MM.1S (cell line): ENCODE results near the gene SKIDA1.

Source experiments
- DNase-seq: peaks from one replicate; pipeline ENCODE4 v3.0.0-alpha.2; 2015
- H2AFZ ChIP-seq: fragments of 300-600 bp; sonication (generic); 2 replicates; pipeline ENCODE4 v1.6.0; 2016; ENCODE audit warnings: antibody characterized with exemption, low read length
- H3F3A ChIP-seq: fragments of 300-600 bp; sonication (generic); 2 replicates; pipeline ENCODE4 v1.6.1; 2016; ENCODE audit warnings: mild to moderate bottlenecking, antibody characterized with exemption, low read length, moderate library complexity, mixed read lengths; ENCODE audit not compliant: insufficient read depth
- H3K27ac ChIP-seq: fragments of 300-600 bp; sonication (generic); 2 replicates; pipeline ENCODE4 v1.5.1; 2016; ENCODE audit warnings: mild to moderate bottlenecking, low read length
- H3K27me3 ChIP-seq: fragments of 300-600 bp; sonication (generic); replicated peaks from 2 replicates; pipeline ENCODE4 v1.6.0; 2016; ENCODE audit warnings: low read length; ENCODE audit not compliant: insufficient read depth
- H3K36me3 ChIP-seq: fragments of 300-600 bp; sonication (generic); replicated peaks from 2 replicates; pipeline ENCODE4 v1.6.1; 2016; ENCODE audit warnings: mild to moderate bottlenecking, low read length, mixed read lengths; ENCODE audit not compliant: insufficient read depth
- H3K4me1 ChIP-seq: fragments of 300-600 bp; sonication (generic); 2 replicates; pipeline ENCODE4 v1.6.1; 2016; ENCODE audit warnings: low read length, mixed read lengths
- H3K4me2 ChIP-seq: fragments of 300-600 bp; sonication (generic); 2 replicates; pipeline ENCODE4 v1.6.0; 2016; ENCODE audit warnings: low read depth, low read length
- H3K4me3 ChIP-seq: fragments of 300-600 bp; sonication (generic); 2 replicates; pipeline ENCODE4 v1.5.1; 2016; ENCODE audit warnings: low read length, mixed read lengths
- H3K79me2 ChIP-seq: fragments of 300-600 bp; sonication (generic); 2 replicates; pipeline ENCODE4 v1.6.1; 2016; ENCODE audit warnings: mixed run types, low read length, mixed read lengths
- H3K9ac ChIP-seq: fragments of 300-600 bp; sonication (generic); 2 replicates; pipeline ENCODE4 v1.6.1; 2016; ENCODE audit warnings: low read length, mixed read lengths
- H3K9me2 ChIP-seq: fragments of 300-600 bp; sonication (generic); replicated peaks from 2 replicates; pipeline ENCODE4 v1.6.1; 2016; ENCODE audit warnings: mild to moderate bottlenecking, low read length, mixed read lengths; ENCODE audit not compliant: insufficient read depth
- H3K9me3 ChIP-seq: fragments of 300-600 bp; sonication (generic); replicated peaks from 2 replicates; pipeline ENCODE4 v1.6.1; 2016; ENCODE audit warnings: mild to moderate bottlenecking, low read length, mixed read lengths; ENCODE audit not compliant: insufficient read depth
- H4K20me1 ChIP-seq: fragments of 300-600 bp; sonication (generic); 2 replicates; pipeline ENCODE4 v1.6.1; 2016; ENCODE audit warnings: mild to moderate bottlenecking, low read length, moderate library complexity, mixed read lengths; ENCODE audit not compliant: insufficient read depth
- CTCF ChIP-seq: fragments of 300-600 bp; sonication (generic); IDR thresholded peaks from 2 replicates; pipeline ENCODE4 v1.5.1; 2016; ENCODE audit warnings: antibody characterized with exemption, low read length, mixed read lengths
- EZH2 ChIP-seq: fragments of 300-600 bp; sonication (generic); optimal IDR thresholded peaks from 2 replicates; pipeline ENCODE3; 2017; ENCODE audit warnings: low read depth, mild to moderate bottlenecking, antibody characterized with exemption, low read length, mixed read lengths
- EZH2phosphoT487 ChIP-seq: fragments of 300-600 bp; sonication (generic); IDR thresholded peaks from 2 replicates; pipeline ENCODE4 v1.6.1; 2018; ENCODE audit warnings: antibody characterized with exemption, low read length

Gene SKIDA1

GRCh38 chr10:21523557-21524008, 1.9 kb downstream of the SKIDA1 start:
- H3K27ac ChIP-seq = no peak overlapping the region
- no peaks in the 10 kb centered on the region for H3K36me3 ChIP-seq
- H3K4me1 ChIP-seq = peaks cover 11% of the 10 kb centered on the region; the same call in 1 of the 2 replicates
- no peak overlapping the region for H3K9ac ChIP-seq
- no peaks in the 10 kb centered on the region for H3K9me3 ChIP-seq
- TF ChIP-seq CTCF = no peak
- no peak for TF ChIP-seq EZH2
- no peak for TF ChIP-seq EZH2phosphoT487
- peaks cover 16% of the 10 kb centered on the region for H3K27me3 ChIP-seq
- no peaks in the 10 kb centered on the region for H3K9me2 ChIP-seq
- H3K4me2 ChIP-seq = no peak overlapping the region
- H3K4me3 ChIP-seq = no peak overlapping the region
- H2AFZ ChIP-seq = no peak overlapping the region
- no peaks in the 10 kb centered on the region for H3K79me2 ChIP-seq
- H4K20me1 ChIP-seq = no peaks in the 10 kb centered on the region
- H3F3A ChIP-seq = peaks cover 29% of the 10 kb centered on the region
- DNase-seq = no peak

DNA sequence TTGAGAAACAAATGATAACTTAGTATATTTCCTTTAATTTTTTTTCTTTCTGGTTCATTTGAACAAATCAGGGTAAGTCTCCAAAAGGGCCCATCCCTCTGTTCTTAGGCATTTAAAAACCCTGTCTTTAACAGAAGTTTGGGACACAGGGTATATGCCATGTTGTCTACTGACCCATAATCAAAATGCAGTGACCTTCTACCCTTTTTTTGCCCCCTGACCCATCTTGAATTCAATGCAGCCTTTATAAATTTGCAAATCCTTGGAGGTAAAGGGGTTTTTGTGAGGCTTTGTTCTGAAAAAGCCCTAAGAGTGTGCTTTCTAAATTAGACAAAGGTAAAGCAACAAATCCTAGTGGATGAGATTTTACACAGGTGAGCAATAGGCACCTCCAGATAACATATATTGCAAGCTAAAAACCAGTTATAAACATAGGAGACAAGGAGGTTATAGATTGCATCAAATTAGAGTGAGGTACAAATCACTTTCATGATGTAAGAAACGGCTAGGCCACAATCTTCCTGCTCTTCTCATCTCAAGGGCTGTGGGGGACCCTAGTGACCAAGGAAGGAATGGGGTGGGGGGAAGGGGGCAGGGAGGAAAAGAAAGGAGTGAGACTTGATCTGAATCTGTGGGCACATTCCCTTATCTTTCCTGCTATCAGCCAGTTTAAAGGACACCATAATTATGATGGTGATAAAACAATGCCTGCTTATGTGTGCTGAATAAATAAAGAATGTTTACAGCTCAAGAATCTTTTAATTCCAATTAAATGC, 2.7 kb downstream of the SKIDA1 start:
- Histone ChIP-seq H3K4me1 (peaks cover 6% of the 10 kb centered on the region; the same call in 1 of the 2 replicates), H3K9me3 (no peaks in the 10 kb centered on the region), H3F3A (peaks cover 24% of the 10 kb centered on the region), H3K27ac (no peak overlapping the region), H3K4me3 (no peak overlapping the region), H2AFZ (no peak overlapping the region), H3K79me2 (no peaks in the 10 kb centered on the region), H3K9me2 (no peaks in the 10 kb centered on the region), H3K36me3 (no peaks in the 10 kb centered on the region), H4K20me1 (no peaks in the 10 kb centered on the region), H3K4me2 (no peak overlapping the region), H3K27me3 (peaks cover 10% of the 10 kb centered on the region), H3K9ac (no peak overlapping the region)
- no peak for DNase-seq
- no peak for TF ChIP-seq CTCF
- TF ChIP-seq EZH2 = no peak
- no peak for TF ChIP-seq EZH2phosphoT487

- Histone ChIP-seq H3K27ac (no peak overlapping the region), H3K9me2 (no peaks in the 10 kb centered on the region), H3K9me3 (no peaks in the 10 kb centered on the region), H2AFZ (no peak overlapping the region), H3F3A (peaks cover 22% of the 10 kb centered on the region), H3K9ac (no peak overlapping the region), H3K4me1 (0 out of 2 replicates have a peak, but pooled peaks cover 4% of the 10 kb centered on the region), H4K20me1 (no peaks in the 10 kb centered on the region), H3K79me2 (no peaks in the 10 kb centered on the region), H3K4me2 (no peak overlapping the region), H3K4me3 (no peak overlapping the region), H3K36me3 (no peaks in the 10 kb centered on the region), H3K27me3 (peaks cover 7% of the 10 kb centered on the region; the same call in 1 of the 2 replicates)
- DNase-seq = no peak
- TF ChIP-seq EZH2phosphoT487 (no peak), CTCF (no peak), EZH2 (no peak)
Measured at GRCh38 chr10:21521751-21522533, 3.5 kb downstream of the SKIDA1 start.
